NCI-H345 (cell line): ENCODE results near the gene S1PR3.

ENCODE experiments used
- DNase-seq: peaks from one replicate; lab custom pipeline; 2025; lab: John Stamatoyannopoulos, UW

S1PR3 gene

DNA sequence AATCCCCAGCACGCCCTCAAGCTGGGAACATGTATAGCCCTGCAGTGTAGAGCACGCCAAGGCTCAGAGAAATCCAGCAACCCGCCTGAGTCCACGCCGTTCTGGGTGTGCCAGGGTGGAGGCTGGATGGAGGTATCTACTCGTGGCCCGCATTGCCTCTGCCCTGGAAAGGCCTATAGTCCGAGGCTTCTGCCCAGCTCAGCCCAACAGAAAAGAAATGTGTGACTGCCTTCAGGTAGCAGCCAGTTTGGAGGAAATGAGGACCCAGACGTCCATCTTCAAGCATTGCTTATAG, 18.2 kb downstream of the S1PR3 start:
- DNase-seq, result no peak

DNA sequence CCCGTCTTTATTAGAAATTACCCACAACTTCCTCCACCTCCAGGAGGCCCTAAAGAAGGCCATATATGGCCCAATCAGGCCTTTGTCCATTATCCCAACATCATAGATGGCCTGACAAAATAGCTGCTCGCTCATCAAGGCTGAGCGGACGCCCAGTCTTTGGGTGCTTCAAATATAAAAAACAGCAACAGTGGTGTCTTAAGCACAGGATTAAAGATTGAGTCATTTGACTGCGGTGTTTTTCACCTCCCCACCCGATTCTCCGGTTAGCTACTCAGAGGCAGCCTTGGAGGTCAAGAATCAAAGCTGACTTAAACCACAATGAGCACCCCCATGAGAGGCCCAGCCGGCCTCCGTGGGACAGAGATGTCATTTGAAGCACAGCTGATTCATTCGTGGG, 18.8 kb downstream of the S1PR3 start:
- no peak for DNase-seq

DNA sequence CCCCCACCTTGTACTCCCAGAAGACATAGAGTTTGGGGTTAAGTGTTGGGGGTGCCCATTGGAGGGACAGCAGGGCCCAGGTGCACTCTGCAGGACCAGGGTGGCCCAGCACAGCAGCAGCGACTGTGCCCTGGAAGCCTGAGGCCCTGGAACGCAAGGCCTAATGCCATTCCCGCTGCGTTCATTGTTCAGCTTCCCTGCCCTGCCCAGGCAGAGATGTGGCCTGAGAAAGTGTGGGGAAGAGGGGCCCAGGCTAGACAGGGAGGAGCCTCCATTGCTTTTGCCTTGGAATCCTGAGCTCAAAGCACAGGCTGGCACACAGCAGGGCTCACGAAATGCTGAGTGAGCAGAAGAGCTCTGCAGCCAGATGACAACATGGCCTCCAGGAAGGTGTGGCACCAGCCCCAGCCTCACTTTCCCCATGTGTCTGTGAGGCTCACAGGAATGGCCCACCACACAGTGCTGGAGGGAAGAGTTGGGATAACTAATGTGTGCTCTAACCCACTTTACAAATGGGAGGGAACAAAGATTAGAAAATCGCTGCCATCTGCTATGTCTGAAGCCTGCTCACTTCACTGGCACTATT, 19.4 kb downstream of the S1PR3 start:
- no peak for DNase-seq

DNA sequence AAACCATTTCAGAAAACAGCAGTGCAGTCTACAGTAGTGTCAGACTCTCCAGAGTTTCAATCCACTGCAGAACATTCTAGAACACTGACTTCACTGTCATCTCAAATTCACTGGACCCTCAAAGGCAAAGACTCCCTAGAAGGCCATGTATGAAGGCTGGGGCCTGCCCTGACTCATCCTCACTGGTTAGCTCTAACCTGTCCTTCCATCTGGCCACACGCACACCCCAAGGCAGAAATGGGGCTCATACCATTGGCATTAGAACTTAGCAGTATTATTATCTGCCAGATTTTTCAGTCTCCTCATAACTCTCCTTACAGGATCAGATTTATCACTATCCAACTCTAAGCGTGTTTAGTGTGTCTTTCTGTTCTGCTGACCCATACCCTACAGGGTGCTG, 20.4 kb downstream of the S1PR3 start:
- no peak for DNase-seq

DNA sequence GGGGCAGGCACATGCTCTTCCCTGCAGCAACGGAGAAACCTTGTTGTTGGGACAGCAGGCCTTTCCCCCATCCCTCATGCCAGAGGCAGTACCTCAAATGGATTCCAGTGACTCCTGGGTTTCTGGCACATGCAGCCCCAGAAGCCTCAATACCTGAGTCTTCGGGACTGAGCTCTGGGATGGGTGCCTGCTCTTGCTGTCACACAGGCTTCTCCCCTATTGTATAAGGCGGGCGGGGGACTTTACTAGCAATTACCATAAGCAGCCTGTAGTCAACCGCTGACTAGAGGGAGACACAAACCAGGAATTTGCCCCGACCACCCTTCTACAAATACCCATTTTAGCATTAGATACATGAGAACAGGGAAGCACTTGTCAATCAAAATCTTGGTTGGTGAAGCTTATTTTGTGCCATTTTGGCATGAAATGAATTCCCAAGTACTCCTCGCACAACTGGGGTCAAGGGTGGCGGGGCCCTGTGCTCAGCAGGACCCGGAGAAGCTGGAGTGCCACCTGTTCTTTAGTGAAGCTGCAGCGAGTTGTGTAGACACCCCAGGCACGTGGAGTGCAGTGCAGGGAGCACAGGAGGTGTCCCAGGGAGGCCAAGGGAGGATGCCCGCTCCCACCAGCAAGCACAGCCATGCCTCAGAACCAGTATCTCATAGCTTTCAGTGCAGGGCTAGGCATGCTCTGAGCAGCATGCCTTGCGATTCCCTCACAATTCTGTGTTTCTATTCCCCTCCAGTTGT, 21.2 kb downstream of the S1PR3 start:
- no peak for DNase-seq

DNA sequence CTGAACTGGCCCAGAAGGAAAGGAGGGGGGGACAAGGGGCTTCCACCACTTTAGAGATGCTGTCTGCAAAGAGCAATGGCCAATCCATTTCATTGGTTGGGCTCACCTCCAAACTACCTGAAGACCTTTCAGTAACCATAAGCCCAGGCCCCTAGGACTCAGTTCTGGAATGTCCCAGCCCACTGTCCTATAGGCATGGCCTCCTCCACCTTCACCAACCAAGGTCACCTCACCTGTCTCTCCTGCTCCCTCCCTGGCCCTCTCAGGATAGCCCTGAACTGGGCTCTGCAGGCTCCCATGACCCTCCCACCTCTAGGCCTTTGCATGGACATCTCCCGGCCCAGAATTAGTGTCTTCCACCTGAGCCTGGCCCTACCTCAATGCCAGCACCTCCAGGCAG, 22.4 kb downstream of the S1PR3 start:
- no peak for DNase-seq

DNA sequence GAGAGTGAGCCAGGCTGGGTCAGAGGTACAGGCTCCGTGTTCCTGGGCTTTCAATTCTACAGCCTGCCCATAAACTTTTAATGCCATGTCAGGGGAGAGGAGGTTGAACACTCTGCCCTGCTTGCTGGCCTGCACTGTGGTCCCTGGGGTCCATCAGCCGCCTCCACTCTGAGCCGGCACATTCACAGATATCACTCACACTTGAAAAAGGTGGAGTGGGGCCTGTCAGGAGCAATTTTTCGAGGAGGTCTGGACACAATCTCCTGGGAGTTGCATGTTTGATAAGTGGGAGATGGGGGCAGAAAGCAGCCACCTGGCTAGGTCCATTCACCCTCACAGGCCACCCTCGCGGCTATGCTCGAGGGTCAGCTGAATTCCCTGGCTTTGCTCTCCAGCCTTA, 22.9 kb downstream of the S1PR3 start:
- DNase-seq, result no peak

DNA sequence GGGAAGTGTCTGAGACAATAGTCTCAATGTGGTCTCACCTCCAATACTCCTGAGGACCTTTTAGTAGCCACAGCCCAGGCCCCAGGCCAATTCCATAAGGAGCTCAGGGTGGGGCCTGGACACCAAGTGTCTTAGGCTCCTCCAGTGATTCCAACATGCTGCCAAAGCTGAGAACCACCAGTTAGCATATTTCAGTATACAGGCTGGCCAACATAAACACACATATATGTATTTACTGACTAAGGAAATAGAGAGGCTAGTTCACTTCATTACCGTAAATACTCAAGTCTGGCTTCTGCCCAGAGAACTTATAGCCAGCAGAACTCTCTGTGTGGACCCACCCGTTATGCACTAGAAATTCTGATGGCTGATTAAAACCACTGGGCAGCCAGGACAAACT, 24.1 kb downstream of the S1PR3 start:
- DNase-seq, result no peak

DNA sequence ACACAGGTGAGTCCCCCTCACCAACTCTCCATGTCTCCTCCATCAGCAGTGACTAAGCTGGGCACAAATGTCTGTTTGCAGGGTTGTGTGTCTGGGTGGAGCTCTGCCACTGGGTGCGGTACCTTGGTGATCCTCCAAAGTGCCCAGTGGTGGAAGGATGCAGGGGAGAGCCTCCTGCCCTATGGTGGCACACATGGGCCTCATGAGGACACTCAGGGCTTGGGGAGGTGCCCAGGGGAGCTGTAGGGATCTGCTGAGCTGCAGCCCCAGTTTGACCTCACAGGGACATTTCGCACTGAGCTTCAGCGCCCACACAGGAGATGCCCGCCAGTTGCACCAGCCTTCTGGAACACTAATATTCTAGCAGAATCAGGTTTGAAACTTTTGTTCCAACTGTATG, 29.5 kb downstream of the S1PR3 start:
- no peak for DNase-seq

DNA sequence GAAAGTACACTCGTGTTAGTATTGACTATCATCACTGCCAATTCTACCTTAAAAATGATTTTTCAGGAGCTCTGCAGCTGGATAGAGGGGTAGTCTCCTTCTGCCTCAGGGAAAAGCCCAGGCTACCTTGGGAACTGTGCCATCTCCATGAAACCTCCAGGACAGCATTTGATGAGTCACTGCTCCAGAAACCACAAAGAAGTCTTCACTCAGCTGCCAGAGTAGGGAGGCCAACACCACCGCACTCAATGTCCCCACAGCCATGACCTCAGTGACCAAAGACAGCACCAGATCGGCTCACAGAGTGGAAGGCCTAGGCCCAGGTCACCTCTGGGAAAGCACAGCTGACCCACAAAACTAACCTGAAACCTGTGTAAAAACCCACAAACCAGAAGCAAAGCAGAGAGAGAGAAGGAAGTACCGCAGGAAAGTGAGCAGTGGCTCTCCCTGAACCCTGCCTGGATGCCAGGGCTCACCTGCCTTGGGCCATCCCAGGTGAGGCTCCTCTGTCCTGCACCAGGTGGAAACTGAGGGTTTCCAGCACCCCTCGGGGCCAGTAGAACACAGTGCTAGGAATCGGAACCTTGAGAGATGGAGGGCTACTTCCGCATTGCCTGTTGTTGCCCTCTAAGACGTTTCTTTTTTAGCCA, 30.0 kb downstream of the S1PR3 start:
- no peak for DNase-seq

DNA sequence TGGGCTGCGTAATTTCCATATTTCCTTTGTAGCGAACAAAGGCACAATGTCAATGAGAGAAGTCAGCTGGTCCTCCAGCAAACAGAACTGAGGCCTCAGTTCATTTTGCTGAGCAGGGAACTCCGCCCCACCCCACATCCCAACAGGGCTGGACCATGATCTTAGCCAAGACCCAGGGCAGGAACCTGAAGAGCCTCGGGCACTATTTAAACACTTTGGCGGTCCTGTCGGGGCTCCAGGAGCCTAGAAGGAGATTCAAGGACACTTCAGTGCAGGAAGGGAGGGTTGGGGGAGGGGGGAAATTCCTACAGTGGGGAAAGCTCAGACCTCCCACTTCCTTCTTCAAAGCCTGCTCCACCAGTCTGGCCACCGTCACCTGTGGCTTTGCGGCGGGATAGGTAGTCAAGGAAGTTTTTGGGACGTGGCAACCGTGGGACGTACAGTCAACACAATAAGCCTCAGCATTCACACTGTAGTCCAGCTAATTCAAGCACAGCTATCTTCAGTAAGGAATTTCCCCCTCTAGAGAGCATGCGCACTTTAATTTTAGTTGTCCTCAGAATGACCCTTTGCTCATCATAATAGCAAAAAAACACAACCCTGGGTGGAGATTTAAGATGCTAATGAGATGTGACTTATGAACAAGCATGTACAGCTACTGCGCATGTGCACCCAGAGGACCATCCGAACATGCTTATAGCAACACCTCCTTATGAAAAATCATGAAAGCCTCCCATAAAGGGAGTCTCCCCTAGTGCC, 30.9 kb downstream of the S1PR3 start:
- no peak for DNase-seq

DNA sequence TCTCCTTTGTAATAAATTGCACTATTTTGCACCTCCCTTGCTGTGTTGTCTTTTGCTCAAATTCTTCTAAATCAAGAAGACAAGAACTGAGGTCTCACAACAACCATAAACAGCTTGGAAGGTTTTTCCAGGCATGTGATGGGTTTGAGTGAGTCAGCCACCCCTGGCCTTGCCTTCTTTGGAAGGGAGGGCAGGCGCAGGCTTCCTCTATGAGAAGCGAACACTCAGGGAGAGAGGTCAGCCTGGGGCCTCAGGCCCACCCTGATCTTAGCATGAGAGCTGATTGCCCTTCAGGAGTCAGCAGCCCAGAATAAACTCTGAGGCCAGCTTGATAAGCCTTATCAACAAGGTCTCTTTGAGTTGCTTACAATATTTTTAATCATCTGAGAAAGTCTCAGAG, 31.6 kb downstream of the S1PR3 start:
- DNase-seq, result no peak

DNA sequence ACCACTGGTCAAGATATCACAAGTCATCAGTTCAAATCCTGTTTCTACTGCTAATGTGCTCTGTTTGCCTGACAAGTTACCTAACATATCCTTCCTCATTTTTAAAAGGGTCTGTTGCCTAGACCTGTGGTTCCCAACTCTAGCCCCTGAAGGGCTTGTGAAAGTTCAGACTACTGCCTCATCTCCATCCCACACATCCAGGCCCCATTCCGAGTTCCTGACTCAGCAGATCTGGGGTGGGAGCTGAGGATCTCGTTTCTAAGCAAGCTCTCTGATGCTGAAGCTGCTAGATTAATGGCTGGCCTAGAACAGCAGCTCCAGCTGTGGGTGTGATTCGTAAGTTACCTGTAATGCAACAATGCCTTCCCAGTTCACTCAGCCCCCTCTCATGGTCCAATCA, 32.5 kb downstream of the S1PR3 start:
- no peak for DNase-seq

DNA sequence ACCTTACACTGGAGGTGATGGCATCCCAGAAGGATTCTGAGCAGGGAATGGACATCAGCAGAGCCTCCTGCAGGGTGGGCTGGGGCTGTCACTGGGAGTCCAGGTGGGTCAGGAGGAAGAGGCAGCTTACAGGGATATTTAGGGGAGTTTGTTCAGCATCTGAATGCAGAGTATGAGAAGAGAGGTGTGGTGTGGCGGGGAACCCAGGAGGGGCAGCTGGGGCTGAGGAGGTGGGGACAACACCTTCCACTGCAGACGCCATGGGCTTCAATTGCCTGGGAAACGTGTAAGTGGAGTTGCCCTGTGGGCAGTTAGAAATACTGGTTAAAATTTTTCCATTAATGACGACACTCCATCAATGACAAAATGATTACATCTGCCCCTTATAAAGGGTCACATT, 33.5 kb downstream of the S1PR3 start:
- DNase-seq, result no peak

DNA sequence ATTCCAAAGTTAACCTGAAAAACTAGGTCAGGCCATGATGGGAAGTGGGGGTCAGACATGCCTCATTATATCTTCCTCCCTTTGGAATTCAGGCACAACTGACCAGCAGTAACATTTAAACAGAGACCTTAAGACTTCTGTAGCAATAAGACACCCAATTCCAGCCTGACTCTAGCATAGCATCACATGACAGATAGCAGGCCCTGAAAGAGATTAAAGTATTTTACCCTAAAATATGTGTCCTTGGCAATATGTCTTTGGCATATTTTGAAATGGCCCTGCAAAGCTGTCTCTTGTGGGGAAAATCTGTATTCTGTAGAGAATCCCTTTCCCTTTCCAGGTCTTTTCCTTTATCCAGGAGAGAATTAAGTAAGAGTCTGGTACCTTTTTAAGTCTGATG, 34.3 kb downstream of the S1PR3 start:
- DNase-seq, result no peak

DNA sequence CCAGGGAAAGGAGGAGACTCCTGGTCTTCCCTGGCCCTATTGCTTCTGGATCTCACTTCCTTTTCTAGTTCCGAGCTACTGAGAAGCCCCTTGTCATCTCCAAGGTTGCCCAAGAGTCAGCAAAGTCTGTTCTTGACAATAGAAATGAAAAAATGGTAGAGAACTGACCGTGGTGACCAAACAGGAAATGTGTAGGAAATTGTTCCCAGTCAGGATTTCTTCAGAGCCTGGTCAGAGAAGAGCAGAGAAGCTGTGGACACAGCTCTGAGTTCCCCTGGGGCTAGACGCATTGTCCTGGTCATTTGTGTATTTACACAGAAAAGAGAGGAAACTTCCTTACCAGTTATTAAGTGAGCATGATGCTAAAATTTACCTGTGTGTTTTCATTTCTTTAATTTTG, 35.6 kb downstream of the S1PR3 start:
- DNase-seq, result no peak

DNA sequence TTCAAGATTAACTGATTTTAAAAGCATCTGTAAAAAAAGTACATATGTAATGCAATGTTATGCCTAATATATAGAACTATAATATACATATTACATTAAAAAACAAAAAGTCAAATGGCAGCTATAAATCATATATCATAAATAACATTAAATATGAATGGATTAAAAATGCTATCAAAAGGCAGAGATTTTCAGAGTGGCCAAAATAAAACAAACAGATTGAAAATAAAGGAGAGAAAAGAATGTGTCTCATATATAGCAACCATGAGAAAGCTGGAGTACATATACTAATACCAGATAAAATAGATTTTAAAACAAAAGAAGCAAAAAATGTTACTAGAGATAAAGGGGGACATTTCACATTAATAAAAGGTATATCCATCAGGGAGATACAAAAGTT, 38.5 kb downstream of the S1PR3 start:
- no peak for DNase-seq

DNA sequence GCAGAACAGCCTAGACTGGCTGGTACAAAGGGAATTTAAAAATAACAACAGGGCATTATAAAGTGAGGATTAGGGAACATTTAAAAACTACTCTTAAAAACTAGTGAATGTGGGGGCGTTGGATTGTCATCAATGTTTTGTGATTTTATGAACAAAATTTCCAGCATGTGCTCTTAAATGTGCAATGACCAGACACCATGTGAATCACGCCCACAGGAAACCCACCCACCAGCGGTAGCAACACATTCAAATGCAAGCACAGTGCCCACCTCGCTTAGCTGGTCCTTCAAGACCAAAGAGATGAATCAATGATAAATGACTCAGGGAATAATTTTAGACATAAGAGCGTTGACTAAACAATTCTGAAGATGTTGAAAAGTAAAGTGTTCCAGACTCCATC, 40.9 kb downstream of the S1PR3 start:
- no peak for DNase-seq

DNA sequence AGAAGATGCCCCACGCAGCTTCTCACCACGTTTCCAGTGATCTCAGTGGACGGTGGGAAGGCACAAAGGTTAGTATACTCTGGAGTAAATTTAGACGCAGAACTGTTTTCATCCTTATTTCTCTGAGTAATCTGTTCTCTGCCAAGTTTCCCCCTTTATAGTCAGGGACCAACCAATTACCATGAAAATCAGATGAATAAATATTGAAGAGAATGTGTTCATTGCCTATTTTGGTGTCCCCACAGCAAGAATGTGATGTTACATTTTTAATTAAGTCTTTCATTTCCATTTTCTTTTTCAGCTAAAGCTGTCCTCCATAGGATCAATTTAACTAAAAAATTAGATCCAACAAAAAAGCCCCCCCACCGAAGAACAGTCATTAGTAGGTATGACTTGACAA, 41.4 kb downstream of the S1PR3 start:
- DNase-seq, result no peak

DNA sequence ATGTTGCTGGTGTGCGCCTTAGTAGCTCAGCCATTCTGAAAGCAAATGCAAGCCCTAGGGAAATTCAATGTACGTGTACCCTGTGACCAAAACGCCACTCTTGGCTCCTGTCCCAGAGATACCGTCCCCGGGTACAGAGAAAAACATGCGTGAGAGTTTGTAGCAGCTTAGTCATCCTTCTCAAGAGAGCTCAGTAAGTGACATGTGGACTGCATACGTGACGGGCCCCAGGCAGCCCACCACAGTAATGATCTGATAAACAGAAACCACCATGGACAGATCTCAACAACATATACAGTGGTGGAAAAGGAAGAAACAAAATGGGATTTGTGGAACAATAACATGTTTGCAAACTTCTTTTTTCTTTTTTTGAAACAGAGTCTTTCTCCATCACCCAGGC, 45.1 kb downstream of the S1PR3 start:
- DNase-seq, result no peak

DNA sequence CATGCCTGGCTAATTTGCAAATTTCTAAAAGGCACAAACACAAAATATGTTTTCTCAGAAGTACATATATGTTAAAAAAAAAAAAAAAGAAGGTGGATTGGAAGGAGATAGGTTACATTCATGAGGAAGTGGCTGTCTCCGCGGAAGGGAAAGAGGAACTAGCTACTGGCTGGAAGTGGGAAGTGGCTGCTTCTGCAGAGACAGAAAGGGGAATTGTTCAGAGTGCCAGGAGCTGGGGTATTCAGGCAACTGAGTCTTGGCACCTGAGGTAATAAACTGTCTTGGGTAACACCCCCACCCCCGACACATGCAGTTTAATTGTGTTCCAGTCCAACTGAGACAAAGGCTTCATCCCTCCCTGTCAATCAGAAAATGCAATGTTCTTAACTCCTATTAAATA, 45.6 kb downstream of the S1PR3 start:
- no peak for DNase-seq

DNA sequence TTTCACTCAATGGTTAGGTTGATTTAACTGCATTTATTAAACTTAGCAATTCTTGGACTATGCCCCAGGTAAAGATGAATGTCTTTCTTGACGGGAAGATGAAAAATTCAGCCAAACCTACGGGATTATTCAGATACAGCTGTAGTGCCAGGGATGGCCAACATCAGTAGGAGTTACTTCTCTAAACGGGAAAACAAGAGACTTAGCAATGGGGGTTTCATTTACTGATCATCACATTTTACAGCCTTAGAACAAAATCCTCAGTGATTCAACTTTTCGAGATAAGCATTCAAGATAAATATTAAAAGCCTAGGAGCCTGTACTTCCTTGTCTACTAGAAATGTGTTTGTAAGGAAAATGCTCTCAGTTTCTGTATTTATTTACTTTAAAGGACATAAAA, 46.1 kb downstream of the S1PR3 start:
- no peak for DNase-seq

DNA sequence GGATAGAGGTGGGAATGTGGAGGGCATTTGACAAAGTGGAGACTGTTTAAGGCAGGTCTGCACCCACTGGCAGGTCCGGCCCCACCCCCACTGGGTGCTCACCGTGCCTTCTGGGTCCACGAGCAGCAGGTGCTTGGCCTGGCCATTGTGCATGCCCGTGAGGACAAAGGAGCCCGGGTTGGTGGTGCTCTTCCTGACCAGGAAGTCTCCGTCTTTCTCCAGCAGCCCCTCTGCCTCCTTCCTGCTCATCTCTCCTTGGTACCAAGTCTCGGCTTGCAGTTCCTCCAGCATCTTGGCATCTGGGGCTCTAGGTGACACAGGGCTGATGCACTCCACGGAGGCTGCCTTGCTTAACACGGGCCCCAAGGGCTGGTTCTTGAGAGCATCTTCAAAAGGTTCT, 46.6 kb downstream of the S1PR3 start:
- no peak for DNase-seq
